ENCODE measurements around the gene SLC9B2.
A peak's percentile ranks its signal among the peaks of the same experiment; 100 is the strongest.

SLC9B2 gene, protein sequence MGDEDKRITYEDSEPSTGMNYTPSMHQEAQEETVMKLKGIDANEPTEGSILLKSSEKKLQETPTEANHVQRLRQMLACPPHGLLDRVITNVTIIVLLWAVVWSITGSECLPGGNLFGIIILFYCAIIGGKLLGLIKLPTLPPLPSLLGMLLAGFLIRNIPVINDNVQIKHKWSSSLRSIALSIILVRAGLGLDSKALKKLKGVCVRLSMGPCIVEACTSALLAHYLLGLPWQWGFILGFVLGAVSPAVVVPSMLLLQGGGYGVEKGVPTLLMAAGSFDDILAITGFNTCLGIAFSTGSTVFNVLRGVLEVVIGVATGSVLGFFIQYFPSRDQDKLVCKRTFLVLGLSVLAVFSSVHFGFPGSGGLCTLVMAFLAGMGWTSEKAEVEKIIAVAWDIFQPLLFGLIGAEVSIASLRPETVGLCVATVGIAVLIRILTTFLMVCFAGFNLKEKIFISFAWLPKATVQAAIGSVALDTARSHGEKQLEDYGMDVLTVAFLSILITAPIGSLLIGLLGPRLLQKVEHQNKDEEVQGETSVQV

DNA sequence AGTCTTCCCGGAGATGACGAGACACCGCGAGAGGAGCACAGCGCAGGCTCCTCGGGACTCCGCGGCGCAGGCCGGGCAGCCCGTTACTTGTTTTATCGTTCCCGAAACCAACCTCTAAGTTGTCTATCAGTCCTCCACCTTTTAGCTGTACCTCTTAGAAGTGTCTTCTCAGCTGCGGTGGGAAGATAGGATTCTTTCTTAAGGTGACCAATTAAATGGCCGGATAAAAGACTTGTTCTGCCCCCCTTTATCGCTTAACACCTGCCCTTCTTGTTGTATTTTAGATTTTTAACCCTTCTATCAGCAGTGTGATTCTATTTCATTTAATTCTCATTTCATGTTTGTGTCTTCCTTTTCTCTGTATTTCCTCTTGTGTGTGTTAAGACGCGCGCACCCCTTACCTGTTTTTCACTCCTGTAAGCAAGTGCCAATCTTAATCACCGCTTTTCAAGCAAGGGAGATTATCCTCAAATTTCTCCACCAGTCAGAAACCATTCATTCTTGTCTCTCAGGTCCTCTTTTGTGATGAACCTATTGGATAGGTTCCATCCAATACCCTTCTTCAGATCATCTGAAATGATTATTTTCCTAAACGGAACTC is at the start of gene SLC9B2:
Gene SLC9B2 (minus strand): TSS at position 15 of the 601 bp plus-strand sequence. CDS start 9,211 bp downstream, outside the sequence.
- DNase-seq = peak; percentile 12

DNA sequence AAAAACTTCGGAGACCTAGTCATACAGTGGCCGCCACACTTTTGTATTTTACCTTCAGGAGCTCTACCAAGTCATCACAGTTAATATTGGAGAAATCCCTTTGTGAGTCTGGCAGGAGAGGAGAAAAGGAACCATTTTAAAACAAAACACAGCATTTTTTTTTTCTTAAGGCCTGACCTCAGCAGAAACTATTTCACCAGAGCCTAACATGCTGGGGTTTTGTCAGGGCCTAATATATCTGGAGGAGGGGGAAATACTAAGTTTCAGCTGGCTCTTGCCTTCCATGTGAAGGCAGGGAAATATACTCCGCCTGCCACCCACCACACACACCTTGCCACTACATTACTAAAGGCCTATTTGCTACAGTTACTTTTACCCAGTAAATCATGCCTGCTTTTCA is 49.6 kb upstream of the SLC9B2 start:
- DNase-seq = no peak

DNA sequence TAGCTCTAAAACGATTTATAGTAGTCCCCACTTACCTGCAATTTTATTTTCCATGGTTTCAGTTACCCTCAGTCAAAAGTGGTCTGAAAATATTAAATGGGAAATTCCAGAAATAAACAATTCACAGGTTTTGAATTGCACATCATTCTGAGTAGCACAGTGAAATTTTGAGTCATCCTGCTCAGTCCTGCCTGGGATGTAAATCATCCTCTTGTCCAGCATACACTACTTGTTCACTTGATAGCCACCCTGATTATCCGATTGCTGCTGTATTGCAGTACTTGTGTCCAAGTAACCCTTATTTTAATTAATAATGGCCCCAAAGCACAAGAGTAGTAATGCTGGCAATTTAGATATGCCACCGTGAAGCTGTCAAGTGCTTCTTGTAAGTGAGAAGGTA is 46.6 kb upstream of the SLC9B2 start:
- no peak for DNase-seq

DNA sequence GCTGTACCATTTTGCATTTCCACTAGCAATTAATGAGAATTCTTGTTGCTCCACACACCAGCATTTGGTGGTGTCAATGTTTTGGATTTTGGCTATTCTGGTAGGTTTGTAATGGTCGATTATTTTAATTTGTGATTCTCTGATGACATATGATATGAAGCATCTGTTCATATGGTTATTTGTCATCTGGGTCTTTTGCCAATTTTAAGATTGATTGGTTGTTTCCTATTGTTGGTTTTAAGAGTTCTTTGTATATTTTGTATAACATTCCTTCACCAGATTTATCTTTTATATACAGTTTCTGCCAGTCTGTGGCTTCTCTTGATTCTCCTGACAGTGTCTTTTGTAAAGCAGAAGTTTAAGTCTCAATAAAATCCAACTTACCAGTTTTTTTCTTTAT is 41.6 kb upstream of the SLC9B2 start:
- no peak for DNase-seq

DNA sequence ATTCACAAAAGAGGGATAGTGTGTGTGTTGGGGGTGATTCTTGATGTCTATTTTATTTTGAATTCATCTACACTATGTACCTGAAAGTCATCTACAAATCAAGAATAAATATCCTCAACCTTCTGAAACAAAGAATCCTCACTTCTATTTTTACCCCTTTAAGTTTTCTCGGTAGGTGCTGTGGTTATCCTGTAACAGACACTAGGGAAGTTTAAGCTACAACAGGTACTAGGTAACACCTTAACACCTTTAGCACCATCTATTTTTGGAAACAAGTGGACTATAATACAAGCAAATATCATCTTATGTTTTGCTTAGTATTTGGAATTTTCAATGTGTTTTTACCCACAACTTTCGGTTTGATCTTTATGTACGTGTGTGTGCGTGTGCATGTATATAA is 35.0 kb upstream of the SLC9B2 start:
- DNase-seq = no peak

DNA sequence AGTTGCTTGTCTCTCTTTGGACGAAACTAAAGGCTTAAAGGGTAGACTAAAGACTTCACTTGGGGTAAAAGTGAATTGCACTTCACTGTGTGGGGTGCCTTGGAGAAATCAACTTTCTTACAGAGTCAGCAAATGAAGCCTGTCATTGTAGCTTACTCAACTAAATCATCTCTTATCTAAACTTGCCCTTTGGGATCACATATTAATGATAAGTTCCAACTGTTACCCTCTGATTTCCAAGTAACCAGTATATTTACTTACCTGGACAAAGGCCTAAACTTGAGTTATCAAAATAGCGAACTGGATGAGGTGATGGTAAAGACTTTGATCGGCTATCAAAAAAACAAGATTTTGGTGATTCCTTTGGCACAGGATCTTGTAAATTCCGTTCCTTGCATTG is 32.0 kb upstream of the SLC9B2 start:
- no peak for DNase-seq

DNA sequence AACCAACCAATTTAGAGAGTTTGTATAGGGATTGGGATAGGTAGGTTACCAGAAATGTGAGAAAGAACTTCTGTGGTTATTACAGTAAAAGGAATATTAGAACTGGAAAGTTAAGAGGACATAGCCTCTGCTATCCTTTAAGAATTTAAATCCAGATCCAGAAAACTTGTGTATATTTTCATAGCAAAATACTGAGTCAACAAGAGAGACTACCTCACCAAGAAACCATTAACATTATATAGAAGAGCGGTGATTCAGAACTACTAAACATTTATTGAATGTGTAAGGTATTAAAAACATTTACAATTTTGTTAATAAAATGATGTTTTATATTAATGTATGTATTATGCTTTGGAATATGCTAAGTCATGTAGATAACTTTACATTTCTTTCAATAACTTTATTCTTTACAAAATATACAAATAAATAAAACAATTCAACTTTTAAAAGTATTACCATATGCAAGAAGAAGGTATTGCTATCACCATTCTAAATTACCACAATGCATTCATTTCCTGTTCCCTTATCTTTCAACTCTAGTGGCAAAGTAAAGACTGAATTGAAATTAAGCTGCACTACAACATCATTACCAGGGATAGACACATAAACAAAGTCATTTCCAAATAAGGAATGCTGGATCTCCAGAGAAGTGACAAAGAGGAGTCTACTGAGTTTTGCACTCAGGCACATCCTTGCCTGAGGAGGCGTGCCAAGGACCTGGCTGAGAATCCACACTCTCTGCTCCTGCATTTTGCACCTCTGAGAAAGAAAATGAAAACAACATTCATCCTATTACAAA is 29.2 kb upstream of the SLC9B2 start:
- DNase-seq = no peak

DNA sequence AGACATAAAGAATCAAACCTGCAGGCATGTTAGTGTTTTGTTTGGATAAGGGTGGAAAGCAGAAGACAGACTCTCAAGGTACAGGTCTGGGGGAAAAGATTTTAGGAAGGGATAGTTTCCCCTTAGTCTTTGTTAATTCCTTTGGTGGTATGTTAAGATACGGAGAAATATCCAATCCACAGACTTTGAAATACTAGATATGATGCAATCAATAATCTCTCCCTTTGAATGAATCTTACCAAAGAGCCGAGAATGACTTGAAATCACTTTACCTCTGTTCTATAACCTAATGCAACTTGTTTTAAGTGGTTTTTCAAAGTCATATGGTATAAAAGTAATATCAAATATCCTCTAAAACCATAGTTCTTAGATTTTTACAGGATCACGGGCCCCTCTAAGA is 28.3 kb upstream of the SLC9B2 start:
- no peak for DNase-seq

DNA sequence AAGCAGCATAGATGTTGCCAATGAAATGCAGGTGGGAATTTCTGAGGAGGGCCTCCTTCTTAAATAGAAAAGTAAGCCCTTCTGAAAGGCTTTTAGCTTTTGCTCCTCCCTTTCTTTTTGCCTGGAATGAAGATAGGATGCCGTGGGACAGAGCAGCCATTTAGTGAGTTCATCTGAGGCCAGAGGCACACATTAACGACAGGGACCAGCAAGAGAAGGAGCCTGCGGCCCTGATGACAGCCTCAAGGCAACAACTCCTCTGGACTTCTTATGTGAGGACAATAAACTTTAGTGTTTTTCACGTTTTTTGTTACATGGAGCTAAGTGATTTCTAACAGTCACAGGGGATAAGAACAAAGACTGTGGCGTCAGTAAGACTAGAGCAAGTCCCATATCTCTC is 24.1 kb upstream of the SLC9B2 start:
- no peak for DNase-seq

DNA sequence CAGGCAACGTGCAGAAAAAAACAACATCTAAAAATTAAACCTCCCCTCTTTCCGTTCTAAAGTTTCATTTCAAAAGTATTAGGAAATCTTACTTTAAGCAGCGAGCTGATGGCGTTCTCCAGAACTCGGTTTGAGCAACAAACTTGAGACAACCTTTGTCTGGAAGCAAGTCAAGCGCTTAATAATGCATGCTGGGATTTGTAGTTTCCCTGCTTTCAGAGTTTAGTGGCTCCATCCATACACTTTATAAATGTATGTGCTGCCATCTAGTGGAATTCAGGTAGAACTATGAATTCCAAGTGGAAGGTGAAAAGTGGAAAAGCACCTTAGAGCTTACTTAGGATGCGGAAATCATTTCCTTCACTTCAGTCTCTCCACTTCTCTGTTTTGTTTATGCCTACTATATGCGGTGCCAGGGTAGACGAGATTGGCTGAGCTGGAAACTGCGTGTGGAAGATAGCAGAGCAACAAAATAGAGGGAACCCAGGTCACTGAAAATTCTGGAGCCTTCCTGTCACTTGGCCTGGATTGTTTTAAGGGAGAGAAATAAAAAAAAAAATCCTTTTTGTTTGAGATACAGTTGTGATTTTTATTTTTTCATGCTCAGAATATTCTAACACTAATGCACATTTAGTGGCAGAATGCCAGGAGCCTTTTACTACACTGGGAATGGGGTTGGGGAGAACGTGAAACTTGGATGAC is 23.3 kb upstream of the SLC9B2 start, which contains the start of gene BDH2:
Gene BDH2 (minus strand): TSS at position 144 of the 702 bp plus-strand sequence. CDS start 3,580 bp downstream, outside the sequence.
- DNase-seq = no peak

DNA sequence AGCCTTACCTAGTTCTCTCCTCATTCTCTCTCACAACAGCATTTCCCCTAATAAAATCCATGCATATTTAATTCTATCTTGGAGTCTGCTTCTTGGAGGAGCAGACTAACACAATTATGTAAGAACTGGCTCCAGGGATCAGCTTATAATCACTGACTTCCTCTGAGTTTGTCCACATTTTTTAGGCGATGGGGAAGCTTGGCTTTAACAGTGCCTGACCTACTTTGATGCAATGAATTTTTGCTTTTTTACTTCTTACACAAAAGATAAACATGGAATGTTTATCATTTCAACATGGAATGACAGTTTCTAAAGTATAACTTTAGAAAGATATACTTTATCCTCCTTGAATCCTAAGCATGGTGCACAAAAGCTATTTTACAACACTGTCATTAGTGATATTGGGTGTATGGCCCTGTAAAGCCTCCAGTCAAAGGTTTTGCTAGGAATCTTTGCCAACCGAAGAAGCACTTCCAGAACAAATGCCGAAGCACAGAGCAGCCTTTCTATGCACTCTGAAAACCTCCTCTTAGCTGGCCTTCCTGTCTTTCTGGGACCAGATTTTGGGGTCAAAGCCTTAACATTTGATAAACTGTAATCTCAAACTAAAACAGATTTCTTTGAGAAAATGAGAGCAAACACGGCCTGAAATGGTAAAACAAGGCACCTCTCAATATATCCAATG is 22.3 kb upstream of the SLC9B2 start:
- DNase-seq = no peak

DNA sequence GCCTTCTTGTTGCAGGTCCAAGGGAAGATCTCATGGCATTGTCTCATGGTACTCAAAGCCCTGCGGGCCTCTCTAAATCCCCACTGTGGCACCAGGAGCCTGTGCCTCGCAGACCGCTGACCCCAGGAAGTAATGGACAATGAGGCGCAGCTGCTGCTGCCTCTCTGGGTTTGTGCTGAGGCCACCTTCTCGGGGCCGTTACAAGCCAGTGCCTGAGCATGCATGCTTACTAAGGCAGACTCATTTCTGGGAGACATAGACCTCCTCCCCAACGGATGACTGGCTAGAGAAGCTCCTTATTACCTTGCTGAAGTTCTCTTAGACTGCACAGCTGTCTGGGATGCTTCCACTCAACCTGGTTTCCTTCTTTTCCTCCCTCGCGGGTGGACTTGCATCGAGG is 21.8 kb upstream of the SLC9B2 start:
- DNase-seq = no peak

DNA sequence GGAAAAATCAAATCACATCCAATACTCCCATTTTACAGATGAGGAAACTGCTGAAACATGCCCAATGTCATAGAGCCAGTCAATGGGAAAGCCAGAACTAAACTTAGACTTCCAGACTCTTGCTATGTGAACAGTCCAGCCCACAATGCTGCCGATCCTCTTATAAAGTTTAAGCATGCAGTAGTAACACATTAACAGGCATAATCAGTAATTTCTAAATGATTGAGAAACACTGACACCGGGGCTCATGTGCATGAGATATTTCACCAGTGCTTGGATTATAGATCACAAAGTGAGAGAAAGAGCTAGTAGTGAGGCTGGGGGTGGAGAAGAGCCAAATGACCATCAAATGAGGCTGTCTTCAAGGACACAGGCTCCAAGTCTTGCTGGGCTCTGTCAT is 20.6 kb upstream of the SLC9B2 start:
- DNase-seq = no peak

DNA sequence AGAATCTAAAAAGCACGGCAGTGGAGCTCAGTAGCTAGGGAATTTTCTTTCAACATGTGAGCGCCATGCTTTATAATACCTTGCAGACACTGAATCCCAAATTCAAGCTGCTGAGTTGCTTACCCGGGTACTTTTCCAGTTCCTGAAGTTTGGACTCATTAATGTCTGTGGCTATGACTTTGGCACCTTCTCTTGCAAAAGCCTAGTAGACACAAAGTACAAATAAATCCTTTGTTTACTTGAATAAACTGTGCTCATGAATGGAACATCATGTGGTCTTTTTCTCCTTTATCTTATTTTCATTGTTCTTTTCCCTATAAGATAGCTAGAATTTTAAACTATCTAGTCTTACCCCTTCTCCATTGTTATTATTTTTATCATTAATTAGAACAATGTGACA is 18.5 kb upstream of the SLC9B2 start:
- DNase-seq = no peak

DNA sequence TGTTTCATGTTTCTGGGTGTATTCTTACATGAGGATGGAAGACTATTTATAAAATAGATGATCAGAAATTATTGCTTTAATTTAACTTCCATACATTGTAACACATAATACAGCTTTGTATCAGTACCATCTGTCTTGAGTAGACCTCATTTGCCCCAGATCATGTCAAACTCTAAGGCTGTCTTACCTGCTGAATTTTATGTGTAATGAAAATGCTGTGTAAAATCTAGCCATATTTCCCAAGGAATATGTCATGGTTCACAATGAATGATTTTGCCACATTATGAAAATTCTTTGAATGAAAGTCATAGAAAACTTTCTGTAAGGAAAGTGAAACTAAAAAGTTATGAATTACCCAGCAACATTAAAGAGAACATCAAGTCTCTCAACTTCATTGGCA is 15.7 kb upstream of the SLC9B2 start:
- no peak for DNase-seq

DNA sequence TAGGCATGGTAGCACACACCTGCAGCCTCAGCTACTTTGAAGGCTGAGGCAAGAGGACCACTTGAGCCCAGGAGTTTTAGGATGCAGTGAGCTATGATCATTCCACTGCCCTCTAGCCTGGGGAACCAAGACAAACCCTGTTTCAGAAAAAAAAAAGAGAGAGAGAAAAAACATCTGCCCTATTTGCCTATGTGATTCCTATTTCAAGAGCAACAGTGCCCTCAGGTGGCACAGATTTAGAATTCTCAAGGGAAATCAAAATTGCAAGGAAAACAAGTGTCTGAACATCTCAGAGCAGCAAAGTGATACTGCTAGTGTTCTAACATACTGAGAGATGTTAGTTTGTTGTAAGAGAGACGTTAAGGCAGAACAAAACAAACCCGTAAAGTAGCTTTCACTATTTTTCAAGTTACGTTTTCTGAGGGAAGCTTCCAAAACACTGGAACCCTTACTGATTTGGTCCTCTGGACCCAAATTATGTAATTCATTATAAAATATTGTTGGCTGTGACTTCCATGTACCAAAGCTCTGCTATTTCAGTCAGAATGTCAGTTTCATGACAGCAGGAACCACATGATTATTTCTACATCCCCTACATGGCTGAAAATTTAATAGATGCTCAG is 15.2 kb upstream of the SLC9B2 start:
- DNase-seq = no peak

DNA sequence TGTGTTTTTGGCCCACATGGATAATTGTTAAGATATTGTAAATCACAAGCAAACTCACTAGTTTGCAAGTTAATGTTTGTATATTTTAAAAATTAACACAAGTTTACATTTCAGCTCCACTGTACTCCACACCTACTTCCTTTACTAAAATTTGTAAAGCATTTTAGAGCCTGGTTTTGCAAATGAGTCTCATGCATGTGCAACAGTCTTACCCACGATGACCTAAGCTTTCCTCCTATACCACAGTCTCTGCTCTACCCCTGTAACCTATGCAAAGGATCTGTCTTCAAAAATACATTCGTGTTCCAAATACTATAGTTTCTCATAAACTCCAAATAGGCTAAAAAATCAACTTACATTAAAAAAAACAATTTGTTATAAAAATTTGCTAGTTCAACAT is 12.9 kb upstream of the SLC9B2 start:
- no peak for DNase-seq

DNA sequence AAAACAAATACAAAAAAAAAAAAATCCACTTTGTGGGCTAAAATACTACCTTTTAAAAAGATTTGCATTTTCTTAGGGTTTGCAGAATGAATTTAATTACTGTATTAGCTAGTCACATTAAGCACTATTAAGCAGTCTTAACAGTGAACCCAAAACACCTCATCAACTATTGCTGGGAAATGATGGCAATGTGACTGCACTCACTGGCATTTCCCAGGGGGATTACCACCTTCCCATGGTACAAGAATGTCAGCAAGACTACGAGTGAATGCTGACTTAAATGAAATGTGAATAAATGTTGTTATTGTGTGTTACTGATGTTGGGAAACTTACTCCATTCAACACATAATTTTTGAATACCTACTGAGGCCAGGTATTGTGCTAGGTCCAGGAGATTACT is 10.0 kb upstream of the SLC9B2 start:
- DNase-seq = no peak

DNA sequence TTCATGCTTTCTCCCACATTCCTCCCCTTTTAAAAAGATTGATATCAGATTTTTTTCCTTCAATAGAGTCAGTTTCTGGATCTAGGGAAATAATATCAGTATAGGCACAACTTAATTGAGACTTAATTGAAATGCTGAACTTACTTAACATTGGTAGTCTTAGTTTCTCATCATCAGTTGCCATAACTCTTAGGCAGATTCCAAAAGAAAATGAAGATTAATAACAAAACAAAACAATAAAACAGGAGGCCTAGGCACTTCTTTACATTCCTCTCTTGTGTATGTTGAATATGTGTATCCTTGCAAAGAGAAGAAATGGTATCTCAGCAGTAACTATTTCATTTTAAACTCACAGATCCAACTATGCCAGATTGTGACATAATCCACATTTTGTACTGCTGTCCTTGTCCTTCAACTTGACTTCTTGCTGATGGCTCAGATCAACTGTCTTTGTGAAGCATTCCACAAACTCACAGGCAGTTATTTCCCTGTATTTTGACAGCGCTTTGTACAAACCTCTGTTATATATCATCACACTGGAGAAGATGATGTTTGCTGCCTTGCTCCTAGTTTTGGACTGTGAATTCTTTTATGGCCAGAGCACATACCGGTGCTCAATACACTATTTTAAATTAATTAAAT is 9.1 kb upstream of the SLC9B2 start:
- no peak for DNase-seq

DNA sequence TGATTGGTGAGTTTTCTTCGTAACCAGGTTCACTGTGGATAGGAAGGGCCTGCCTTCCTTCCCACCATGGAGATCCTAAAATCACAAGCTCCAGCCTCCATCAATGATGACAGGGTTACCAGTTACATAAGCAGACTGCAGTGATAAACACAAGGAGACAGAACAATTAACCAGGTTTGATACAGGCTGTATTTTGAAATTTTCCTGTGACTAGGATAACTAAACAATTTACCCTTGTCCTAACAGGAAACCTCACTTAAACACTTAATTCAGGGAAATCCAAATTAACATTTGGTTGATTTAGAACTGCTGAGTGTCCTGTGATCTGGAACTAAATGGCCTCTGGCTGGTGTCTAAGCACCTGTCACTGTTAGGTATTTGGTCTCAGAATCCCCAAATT is 3.1 kb upstream of the SLC9B2 start:
- DNase-seq = no peak

All from GOT3 (cell line).